Dermis microvascular lymphatic vessel endothelial cell (primary cell): ENCODE measurements around the gene TCEA2. TPM values are rescaled to one million over a fixed set of nuclear protein-coding genes. Genes with fewer than 3 reads are reported as not detected.

ENCODE experiments used
- total RNA-seq: library from RNA; depleted of rRNA; stranded (reverse); fragments of >200 nt; gene quantifications from 2 replicates; pipeline ENCODE4 v1.2.1, GENCODE V29; 2014

Gene TCEA2
- total RNA-seq, 1 donor from 2014 or later = 27.0 TPM

Other genes starting within 250 kb of the TCEA2 start
- gene ZBTB46, start 231.9 kb upstream of the TCEA2 start, total RNA-seq = 67.1 and 69.7 TPM in 2 replicates
- not detected in 2 replicates for gene ABHD16B, start 201.7 kb upstream of the TCEA2 start, total RNA-seq
- gene TPD52L2, start 197.9 kb upstream of the TCEA2 start, total RNA-seq = 112 and 178 TPM in 2 replicates
- 67.3 and 89.9 TPM in 2 replicates for gene DNAJC5, start 168.1 kb upstream of the TCEA2 start, total RNA-seq
- 26.6 and 45.0 TPM in 2 replicates for gene UCKL1, start 106.8 kb upstream of the TCEA2 start, total RNA-seq
- 5.9 and 11.0 TPM in 2 replicates for gene ZNF512B, start 93.3 kb upstream of the TCEA2 start, total RNA-seq
- 2.4 and 5.9 TPM in 2 replicates for gene SAMD10, start 83.6 kb upstream of the TCEA2 start, total RNA-seq
- 40.6 and 49.0 TPM in 2 replicates for gene PRPF6, start 82.1 kb upstream of the TCEA2 start, total RNA-seq
- 5.8 and 6.3 TPM in 2 replicates for gene C20orf204, start 27.0 kb upstream of the TCEA2 start, total RNA-seq
- gene SOX18, start 13.6 kb upstream of the TCEA2 start, total RNA-seq = 27.2 and 75.7 TPM in 2 replicates
- 12.8 and 23.0 TPM in 2 replicates for gene RGS19, start 16.3 kb downstream of the TCEA2 start, total RNA-seq
- 2.3 and 2.7 TPM in 2 replicates for gene OPRL1, start 16.9 kb downstream of the TCEA2 start, total RNA-seq
- gene LKAAEAR1, start 21.2 kb downstream of the TCEA2 start, total RNA-seq = 0.13 and 0.26 TPM in 2 replicates
- not detected in 2 replicates for gene NPBWR2, start 44.4 kb downstream of the TCEA2 start, total RNA-seq
- gene MYT1, start 101.3 kb downstream of the TCEA2 start, total RNA-seq = not detected in 2 replicates
- 49.3 and 52.3 TPM in 2 replicates for gene PCMTD2, start 192.6 kb downstream of the TCEA2 start, total RNA-seq